SU-DHL-6 (cell line): ENCODE data around the gene PHETA1.

Experiments
- CTCF ChIP-seq: fragments of 200-600 bp; sonication (generic); IDR thresholded peaks from one replicate; pipeline ENCODE4 v1.5.1; 2017; ENCODE audit warnings: antibody characterized with exemption, mild to moderate bottlenecking, low read length, moderate library complexity; ENCODE audit not compliant: insufficient read depth, poor library complexity, severe bottlenecking
- EZH2phosphoT487 ChIP-seq: fragments of 200-600 bp; sonication (generic), shearing (Covaris generic); conservative IDR thresholded peaks from 2 replicates; pipeline ENCODE4 v1.6.1; 2018; ENCODE audit warnings: mild to moderate bottlenecking, antibody characterized with exemption, low read length, moderate library complexity, mixed read lengths

- TF ChIP-seq CTCF (no peak), EZH2phosphoT487 (no peak)
Measured at GRCh38 chr12:111327474-111327873, 41.4 kb downstream of the PHETA1 start.
